8988T (cell line): Measurements from ENCODE around the gene PLEKHA5.
"Not testable (repeated sequence)": the region's sequence is repeated elsewhere in the genome, so short reads cannot be mapped to it uniquely, and the experiment has no call there.

Source experiments
- DNase-seq: peaks from one replicate; pipeline ENCODE4 v3.0.0; 2011

Gene PLEKHA5

GRCh38 chr12:19170286-19170685 is 40.8 kb downstream of the PLEKHA5 start:
- not testable (repeated sequence) for DNase-seq

- DNase-seq: no peak
These were observed 42.2 kb downstream of the PLEKHA5 start for GRCh38 chr12:19171731-19172130.

- no peak for DNase-seq
These were observed 48.2 kb downstream of the PLEKHA5 start for GRCh38 chr12:19177754-19178153.

- no peak for DNase-seq
These were observed 50.5 kb downstream of the PLEKHA5 start for GRCh38 chr12:19179986-19180385.

GRCh38 chr12:19181666-19182426 is 52.3 kb downstream of the PLEKHA5 start:
- DNase-seq: no peak

- DNase-seq: no peak
These were observed 53.7 kb downstream of the PLEKHA5 start for GRCh38 chr12:19183121-19183838.

- DNase-seq: no peak
These were observed 55.9 kb downstream of the PLEKHA5 start for GRCh38 chr12:19185262-19185929.

GRCh38 chr12:19186722-19187661 is 57.5 kb downstream of the PLEKHA5 start:
- no peak for DNase-seq

- no peak for DNase-seq
These were observed 60.0 kb downstream of the PLEKHA5 start for GRCh38 chr12:19189522-19189921.

- DNase-seq: no peak
These were observed 60.9 kb downstream of the PLEKHA5 start for GRCh38 chr12:19190292-19191031.

- DNase-seq: no peak
These were observed 61.6 kb downstream of the PLEKHA5 start for GRCh38 chr12:19191089-19191488.

- DNase-seq: no peak
These were observed 62.0 kb downstream of the PLEKHA5 start for GRCh38 chr12:19191563-19191962.

GRCh38 chr12:19192710-19193109 is 63.2 kb downstream of the PLEKHA5 start:
- DNase-seq: no peak

GRCh38 chr12:19194963-19195362 is 65.4 kb downstream of the PLEKHA5 start:
- no peak for DNase-seq

- DNase-seq: no peak
These were observed 67.6 kb downstream of the PLEKHA5 start for GRCh38 chr12:19196959-19197630.

GRCh38 chr12:19198272-19198671 is 68.7 kb downstream of the PLEKHA5 start:
- DNase-seq: no peak

GRCh38 chr12:19199332-19199731 is 69.8 kb downstream of the PLEKHA5 start:
- DNase-seq: no peak

- no peak for DNase-seq
These were observed 70.7 kb downstream of the PLEKHA5 start for GRCh38 chr12:19200261-19200660.

GRCh38 chr12:19201661-19202060 is 72.1 kb downstream of the PLEKHA5 start:
- no peak for DNase-seq

- DNase-seq: no peak
These were observed 73.5 kb downstream of the PLEKHA5 start for GRCh38 chr12:19203013-19203412.
